Stimulated activated naive CD8-positive, alpha-beta T cell treated with anti-CD3 and anti-CD28 coated beads, Interleukin-15, Interleukin-2, amounts not matched to agents 100 U/mL and 50 U/mL, for 24 hours (primary cell): ENCODE results near the gene ZNF791.
"Not testable (repeated sequence)": the region's sequence is repeated elsewhere in the genome, so short reads cannot be mapped to it uniquely, and the experiment has no call there.

ENCODE experiments used
- ATAC-seq: fragments of 150-1000 bp; cut with Tn5 transposase; one replicate; pipeline ENCODE4 v1.10.0; 2021
- DNase-seq: peaks from one replicate; pipeline ENCODE4 v3.0.0; 2021

Gene ZNF791

DNA sequence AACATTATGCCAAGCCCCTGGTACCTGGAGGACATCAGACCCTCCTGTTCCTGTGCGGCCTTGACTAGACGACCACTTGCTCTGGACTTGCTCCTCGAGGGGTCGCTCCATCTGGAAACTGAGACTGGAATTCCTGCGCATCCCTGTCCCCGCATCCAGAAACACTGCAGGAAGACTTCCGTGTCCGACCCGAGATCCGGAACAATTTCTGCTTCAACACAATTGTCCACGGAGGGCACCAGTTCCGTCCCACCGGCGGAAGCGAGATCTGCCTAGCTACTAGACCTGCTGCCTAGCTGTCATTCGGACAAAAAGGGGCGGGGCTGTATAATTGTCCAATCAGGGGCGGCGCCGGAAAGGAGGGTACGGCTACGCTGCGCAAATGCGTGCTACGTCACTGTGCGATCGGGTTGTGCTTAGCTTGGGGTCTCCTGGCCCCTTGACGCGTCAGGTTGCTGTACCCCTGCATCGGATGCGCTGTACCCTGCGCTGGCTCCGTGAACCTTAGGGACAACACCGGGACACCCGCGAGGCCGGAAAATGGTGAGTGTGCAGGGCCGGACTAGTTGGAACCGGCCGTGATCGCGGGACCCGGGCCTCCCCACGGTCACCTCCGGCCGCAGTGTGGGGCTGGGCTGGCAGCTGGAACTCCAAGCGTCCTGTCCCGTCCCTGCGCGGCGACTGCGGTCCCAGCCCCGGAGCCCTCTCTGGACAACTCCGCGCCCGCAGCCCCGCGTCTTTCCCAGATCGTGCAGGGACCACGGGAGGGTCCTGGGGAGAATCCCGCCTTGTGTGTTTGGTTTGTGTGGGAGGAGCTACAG, at the start of gene ZNF791, which contains the start of gene ZNF490:
ZNF791 (plus strand) TSS at position 381 of the 821 bp plus-strand sequence; CDS start at position 541, 160 bp downstream.
ZNF490 (minus strand) TSS at position 274 of the 821 bp plus-strand sequence; CDS start at position 141, 133 bp downstream.
- DNase-seq (peak; percentile 98), ATAC-seq (peak; percentile 97)

DNA sequence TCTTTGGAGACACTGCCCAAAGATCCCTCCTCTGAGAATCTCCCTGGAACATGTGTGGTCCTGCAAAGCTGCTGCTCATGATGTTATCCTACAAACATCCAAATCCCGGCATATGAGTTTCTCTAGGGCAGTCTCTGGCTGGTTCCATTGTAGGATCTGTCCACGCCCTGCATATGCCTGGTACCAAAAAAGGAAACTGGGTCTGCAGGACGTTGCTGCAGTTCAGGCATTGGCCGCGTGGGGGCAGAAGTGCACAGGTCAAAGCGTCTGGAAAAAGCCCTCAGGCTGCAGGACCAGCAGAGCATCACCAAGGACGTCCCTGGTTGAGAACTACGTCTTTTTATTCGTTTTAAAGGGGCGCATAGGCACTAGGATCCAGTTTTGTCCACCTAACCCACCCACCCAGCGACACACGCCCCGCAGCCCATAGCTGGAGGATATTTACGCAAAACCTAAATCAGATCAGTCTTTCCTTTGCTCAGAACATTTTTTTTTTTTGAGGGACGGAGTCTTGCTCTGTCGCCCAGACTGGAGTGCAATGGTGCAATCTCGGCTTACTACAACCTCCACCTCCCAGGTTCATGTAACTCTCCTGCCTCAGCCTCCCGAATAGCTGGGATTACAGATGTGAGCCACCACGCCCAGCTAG, 46.6 kb upstream of the ZNF791 start:
- DNase-seq (peak; percentile 95), ATAC-seq (peak; percentile 94)

DNA sequence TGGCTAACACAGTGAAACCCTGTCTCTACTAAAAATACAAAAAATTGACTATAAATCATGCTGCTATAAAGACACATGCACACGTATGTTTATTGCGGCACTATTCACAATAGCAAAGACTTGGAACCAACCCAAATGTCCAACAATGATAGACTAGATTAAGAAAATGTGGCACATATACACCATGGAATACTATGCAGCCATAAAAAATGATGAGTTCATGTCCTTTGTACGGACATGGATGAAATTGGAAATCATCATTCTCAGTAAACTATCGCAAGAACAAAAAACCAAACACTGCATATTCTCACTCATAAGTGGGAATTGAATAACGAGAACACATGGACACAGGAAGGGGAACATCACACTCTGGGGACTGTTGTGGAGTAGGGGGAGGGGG, 44.3 kb upstream of the ZNF791 start:
- DNase-seq, ATAC-seq: not testable (repeated sequence)

- no peak for ATAC-seq
- DNase-seq: no peak
These were observed 42.8 kb upstream of the ZNF791 start for GRCh38 chr19:12567951-12568350.

DNA sequence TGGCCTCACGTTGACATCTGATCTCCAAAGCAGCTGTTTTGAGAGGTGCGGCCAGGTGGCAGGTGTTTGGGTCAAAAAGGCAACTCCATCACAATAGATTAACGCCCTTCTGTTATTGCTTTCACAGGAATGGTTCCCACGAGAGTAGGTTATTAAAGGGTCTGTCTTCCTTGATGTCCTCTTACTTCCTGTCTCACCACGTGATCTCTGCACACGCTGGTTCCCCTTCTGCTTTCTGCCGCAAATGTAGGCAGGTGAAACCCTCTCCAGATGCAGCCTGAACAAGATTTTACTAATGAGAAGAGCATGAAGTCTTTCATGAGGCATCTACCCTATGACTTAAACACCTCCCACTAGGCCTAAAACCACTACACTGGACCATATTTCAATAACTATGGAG, 36.7 kb upstream of the ZNF791 start:
- no peak for DNase-seq
- ATAC-seq: no peak

DNA sequence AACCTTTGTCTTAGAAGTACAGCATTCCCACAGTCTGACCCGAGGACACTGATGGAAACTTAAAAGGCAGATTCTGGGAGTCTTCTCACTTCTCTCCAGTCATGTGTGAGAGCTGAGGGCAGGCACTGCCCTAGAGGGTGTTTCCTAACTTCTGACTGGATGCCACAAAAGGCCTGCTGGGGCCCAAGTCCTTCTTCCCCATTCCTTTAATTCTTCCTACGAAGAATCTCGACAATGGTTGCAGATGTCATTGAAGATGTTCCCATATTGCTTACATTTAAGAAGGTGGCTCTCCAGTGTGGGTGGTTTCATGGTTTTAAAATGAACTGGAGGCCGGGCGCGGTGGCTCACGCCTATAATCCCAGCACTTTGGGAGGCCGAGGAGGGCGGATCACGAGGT, 32.1 kb upstream of the ZNF791 start:
- DNase-seq: no peak
- ATAC-seq: no peak

GRCh38 chr19:12580180-12580694, 30.5 kb upstream of the ZNF791 start:
- DNase-seq: no peak
- no peak for ATAC-seq

DNA sequence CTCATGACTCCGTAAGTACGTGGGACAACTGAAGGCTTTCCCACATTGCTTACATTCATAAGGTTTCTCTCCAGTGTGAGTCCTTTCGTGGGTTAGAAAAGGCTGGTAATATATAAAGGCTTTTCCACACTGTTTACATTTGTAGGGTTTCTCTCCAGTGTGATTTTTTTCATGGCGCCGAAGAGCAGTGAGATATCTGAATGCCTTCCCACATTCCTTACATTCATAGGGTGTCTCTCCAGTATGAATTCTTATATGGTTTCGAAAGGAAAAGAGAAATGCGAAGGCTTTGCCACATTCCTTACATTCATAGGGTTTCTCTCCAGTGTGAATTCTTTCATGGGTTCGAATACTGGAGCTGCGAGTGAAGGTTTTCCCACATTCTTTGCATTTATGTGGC, 29.6 kb upstream of the ZNF791 start:
- no peak for ATAC-seq
- no peak for DNase-seq

GRCh38 chr19:12596485-12596884, 14.2 kb upstream of the ZNF791 start:
- DNase-seq (no peak), ATAC-seq (no peak)

- no peak for DNase-seq
- no peak for ATAC-seq
These were observed 13.7 kb upstream of the ZNF791 start for GRCh38 chr19:12596927-12597548.

GRCh38 chr19:12597594-12597993, 13.1 kb upstream of the ZNF791 start:
- no peak for ATAC-seq
- no peak for DNase-seq

- ATAC-seq (peak; percentile 97), DNase-seq (peak; percentile 58)
These were observed 7.0 kb upstream of the ZNF791 start for GRCh38 chr19:12603714-12604113.

DNA sequence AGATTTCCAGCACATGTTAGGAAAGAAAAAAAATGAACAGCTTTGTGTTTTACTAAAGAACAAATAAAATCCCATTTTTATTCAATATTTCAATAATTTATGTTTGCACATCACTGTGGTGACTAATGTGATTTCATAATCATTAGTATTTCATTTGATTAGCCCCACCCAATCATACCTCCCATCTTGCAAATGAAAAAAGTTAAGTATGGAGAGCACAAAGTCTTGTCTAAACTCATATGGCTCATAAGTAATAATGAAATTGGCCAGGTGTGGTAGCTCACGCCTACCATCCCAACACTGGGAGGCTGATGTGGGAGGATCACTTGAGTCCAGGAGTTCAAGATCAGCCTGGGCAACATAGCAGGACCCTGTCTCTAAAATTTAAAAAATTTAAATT, 3.9 kb upstream of the ZNF791 start:
- DNase-seq (no peak), ATAC-seq (no peak)

GRCh38 chr19:12607631-12608030, 3.1 kb upstream of the ZNF791 start:
- no peak for ATAC-seq

GRCh38 chr19:12611361-12611699, 610 bp downstream of the ZNF791 start:
- ATAC-seq (no peak), DNase-seq (no peak)

More at GRCh38 chr19:12607631-12608030, 3.1 kb upstream of the ZNF791 start:
- DNase-seq: no peak

DNA sequence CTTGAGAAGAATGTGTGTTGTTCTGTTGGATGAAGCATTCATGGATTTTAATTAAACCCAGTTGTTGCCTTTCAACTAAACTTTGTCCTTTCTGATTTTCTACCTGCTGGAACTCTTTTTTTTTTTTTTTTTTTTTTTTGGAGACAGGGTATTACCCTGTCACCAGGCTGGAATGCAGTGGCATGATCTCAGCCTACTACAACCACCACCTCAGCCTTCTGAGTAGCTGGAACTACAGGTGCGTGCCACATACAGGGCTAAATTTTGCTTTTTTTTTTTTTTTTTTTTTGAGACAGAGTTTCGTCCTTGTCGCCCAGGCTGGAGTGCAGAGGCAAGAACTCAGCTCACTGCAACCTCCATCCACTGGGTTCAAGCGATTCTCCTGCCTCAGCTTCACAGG, 6.9 kb downstream of the ZNF791 start:
- DNase-seq: no peak
- ATAC-seq: no peak

DNA sequence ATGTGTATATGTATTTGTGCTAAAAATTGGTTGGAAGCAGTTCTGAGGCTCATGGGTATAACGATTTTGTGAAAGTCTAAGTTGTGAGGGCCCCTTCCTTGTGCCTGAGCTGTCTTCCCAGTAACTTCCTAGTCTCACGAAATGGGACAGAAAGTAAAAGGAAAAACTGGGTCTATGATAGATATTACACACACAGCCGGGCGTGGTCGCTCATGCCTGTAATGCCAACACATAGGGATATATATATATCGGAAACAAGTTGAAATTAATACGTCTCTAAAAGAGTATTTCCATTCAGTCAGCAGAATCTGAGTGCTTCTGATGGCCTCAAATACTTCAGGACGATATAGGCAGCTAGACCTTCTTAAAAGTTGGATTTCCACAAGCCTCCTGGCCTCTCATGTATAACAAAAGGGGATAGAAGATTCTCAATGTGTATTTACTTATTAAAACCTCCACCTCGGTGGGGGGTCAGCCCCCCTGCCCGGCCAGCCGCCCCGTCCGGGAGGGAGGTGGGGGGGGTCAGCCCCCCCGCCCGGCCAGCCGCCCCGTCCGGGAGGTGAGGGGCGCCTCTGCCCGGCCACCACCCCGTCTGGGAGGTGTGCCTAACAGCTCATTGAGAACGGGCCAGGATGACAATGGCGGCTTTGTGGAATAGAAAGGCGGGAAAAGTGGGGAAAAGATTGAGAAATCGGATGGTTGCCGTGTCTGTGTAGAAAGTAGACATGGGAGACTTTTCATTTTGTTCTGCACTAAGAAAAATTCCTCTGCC, 10.7 kb downstream of the ZNF791 start:
- not testable (repeated sequence) for ATAC-seq, DNase-seq

DNA sequence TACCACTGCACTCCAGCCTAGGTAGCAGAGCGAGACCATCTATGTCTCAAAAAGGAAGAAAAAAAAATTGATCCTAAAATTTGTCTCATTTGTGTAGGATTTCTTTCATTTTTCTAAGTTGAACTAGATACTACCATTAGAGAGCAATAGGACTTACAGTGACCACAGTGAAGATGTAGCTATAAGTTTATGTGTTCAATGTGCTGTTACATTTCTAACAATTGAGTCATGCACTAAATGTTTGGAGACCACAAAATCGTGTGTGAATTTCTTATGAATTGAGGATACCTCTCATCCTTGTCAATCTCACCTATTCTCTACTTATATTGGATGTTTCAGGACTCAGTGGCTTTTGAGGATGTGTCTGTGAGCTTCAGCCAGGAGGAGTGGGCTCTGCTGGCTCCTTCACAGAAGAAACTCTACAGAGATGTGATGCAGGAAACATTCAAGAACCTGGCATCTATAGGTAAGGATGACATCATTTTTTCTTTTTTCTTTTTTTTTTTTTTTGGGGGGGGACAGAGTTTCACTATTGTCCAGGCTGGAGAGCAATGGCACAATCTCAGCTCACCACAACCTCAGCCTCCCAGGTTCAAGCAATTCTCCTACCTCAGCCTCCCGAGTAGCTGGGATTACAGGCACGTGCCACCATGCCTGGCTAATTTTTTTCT, 12.8 kb downstream of the ZNF791 start:
- ATAC-seq: no peak
- no peak for DNase-seq

GRCh38 chr19:12626958-12627357, 16.2 kb downstream of the ZNF791 start:
- ATAC-seq: no peak
- no peak for DNase-seq

GRCh38 chr19:12628040-12629022, 17.6 kb downstream of the ZNF791 start:
- ATAC-seq (no peak), DNase-seq (no peak)
